ENCODE measurements around the gene HEATR5A.

The HEATR5A gene

GRCh38 chr14:31430634-31431264 is 10.4 kb upstream of the HEATR5A start:
- Histone ChIP-seq H4K5ac (ENCODE audit: low read length) (no peak overlapping the region), H3K9ac (ENCODE audit: low read length) (no peak overlapping the region), H3K79me2 (ENCODE audit: control insufficient read depth, insufficient read depth, low read length) (no peaks in the 10 kb centered on the region), H3K23ac (ENCODE audit: low read length) (no peak overlapping the region), H2BK15ac (replicated peaks; ENCODE audit: low read depth) (no peak overlapping the region), H3K36me3 (ENCODE audit: control insufficient read depth, insufficient read depth, low read length) (no peaks in the 10 kb centered on the region), H2BK5ac (ENCODE audit: low read length) (no peak overlapping the region), H3K4me3 (ENCODE audit: low read length) (no peak overlapping the region), H4K8ac (ENCODE audit: low read depth, low read length) (no peak overlapping the region), H2BK120ac (ENCODE audit: low read depth, low read length) (no peak overlapping the region), H3K56ac (ENCODE audit: low read length) (no peak overlapping the region), H3K4me1 (ENCODE audit: control insufficient read depth, low read depth, low read length) (no peaks in the 10 kb centered on the region), H3K4me2 (ENCODE audit: low read length) (no peak overlapping the region), H3K27ac (ENCODE audit: low read depth, low read length) (no peak overlapping the region), H3K27me3 (ENCODE audit: insufficient read depth, low read length, poor library complexity) (no peaks in the 10 kb centered on the region), H3K79me1 (ENCODE audit: low read length) (no peaks in the 10 kb centered on the region), H3K18ac (ENCODE audit: low read length) (no peak overlapping the region), H2AK5ac (ENCODE audit: low read length) (no peak overlapping the region), H3K4ac (ENCODE audit: low read depth, low read length) (no peak overlapping the region)
- no peak for DNase-seq
- no CpG with 5 or more reads among the region's 11 CpGs for WGBS (ENCODE audit: extremely low coverage, insufficient coverage, low lambda C conversion rate)

- H4K5ac ChIP-seq (ENCODE audit: low read length), result no peak overlapping the region
- no peak overlapping the region for H2BK120ac ChIP-seq (ENCODE audit: low read depth, low read length)
- H3K36me3 ChIP-seq (ENCODE audit: control insufficient read depth, insufficient read depth, low read length), result no peaks in the 10 kb centered on the region
- no peak overlapping the region for H3K4me3 ChIP-seq (ENCODE audit: low read length)
- H3K4me2 ChIP-seq (ENCODE audit: low read length), result no peak overlapping the region
- no peak overlapping the region for H3K4ac ChIP-seq (ENCODE audit: low read depth, low read length)
- no peak overlapping the region for H2BK5ac ChIP-seq (ENCODE audit: low read length)
- H4K8ac ChIP-seq (ENCODE audit: low read depth, low read length), result no peak overlapping the region
- H2AK5ac ChIP-seq (ENCODE audit: low read length), result no peak overlapping the region
- DNase-seq, result no peak
- no peak overlapping the region for H3K56ac ChIP-seq (ENCODE audit: low read length)
- no peaks in the 10 kb centered on the region for H3K27me3 ChIP-seq (ENCODE audit: insufficient read depth, low read length, poor library complexity)
- WGBS (ENCODE audit: extremely low coverage, insufficient coverage, low lambda C conversion rate), result no CpG with 5 or more reads among the region's 1 CpG
- no peaks in the 10 kb centered on the region for H3K79me1 ChIP-seq (ENCODE audit: low read length)
- H3K9ac ChIP-seq (ENCODE audit: low read length), result no peak overlapping the region
- no peaks in the 10 kb centered on the region for H3K4me1 ChIP-seq (ENCODE audit: control insufficient read depth, low read depth, low read length)
- no peaks in the 10 kb centered on the region for H3K79me2 ChIP-seq (ENCODE audit: control insufficient read depth, insufficient read depth, low read length)
- H3K23ac ChIP-seq (ENCODE audit: low read length), result no peak overlapping the region
- H2BK15ac ChIP-seq (replicated peaks; ENCODE audit: low read depth), result no peak overlapping the region
- no peak overlapping the region for H3K27ac ChIP-seq (ENCODE audit: low read depth, low read length)
- no peak overlapping the region for H3K18ac ChIP-seq (ENCODE audit: low read length)
Measured at GRCh38 chr14:31429791-31430190, 9.4 kb upstream of the HEATR5A start.

- no peaks in the 10 kb centered on the region for H3K79me2 ChIP-seq (ENCODE audit: control insufficient read depth, insufficient read depth, low read length)
- no peaks in the 10 kb centered on the region for H3K79me1 ChIP-seq (ENCODE audit: low read length)
- no peaks in the 10 kb centered on the region for H3K4me1 ChIP-seq (ENCODE audit: control insufficient read depth, low read depth, low read length)
- no peak overlapping the region for H2AK5ac ChIP-seq (ENCODE audit: low read length)
- no peak overlapping the region for H3K4me3 ChIP-seq (ENCODE audit: low read length)
- no peak overlapping the region for H3K23ac ChIP-seq (ENCODE audit: low read length)
- no peaks in the 10 kb centered on the region for H3K36me3 ChIP-seq (ENCODE audit: control insufficient read depth, insufficient read depth, low read length)
- H4K5ac ChIP-seq (ENCODE audit: low read length), result no peak overlapping the region
- H3K27ac ChIP-seq (ENCODE audit: low read depth, low read length), result no peak overlapping the region
- no peak overlapping the region for H3K18ac ChIP-seq (ENCODE audit: low read length)
- DNase-seq, result no peak
- H3K4me2 ChIP-seq (ENCODE audit: low read length), result no peak overlapping the region
- no peak overlapping the region for H2BK120ac ChIP-seq (ENCODE audit: low read depth, low read length)
- no peak overlapping the region for H3K4ac ChIP-seq (ENCODE audit: low read depth, low read length)
- H3K56ac ChIP-seq (ENCODE audit: low read length), result no peak overlapping the region
- H3K27me3 ChIP-seq (ENCODE audit: insufficient read depth, low read length, poor library complexity), result no peaks in the 10 kb centered on the region
- no peak overlapping the region for H2BK5ac ChIP-seq (ENCODE audit: low read length)
- no peak overlapping the region for H3K9ac ChIP-seq (ENCODE audit: low read length)
- no CpG with 5 or more reads among the region's 1 CpG for WGBS (ENCODE audit: extremely low coverage, insufficient coverage, low lambda C conversion rate)
- H2BK15ac ChIP-seq (replicated peaks; ENCODE audit: low read depth), result no peak overlapping the region
- H4K8ac ChIP-seq (ENCODE audit: low read depth, low read length), result no peak overlapping the region
Measured at GRCh38 chr14:31428011-31428410, 7.7 kb upstream of the HEATR5A start.

- no peak for DNase-seq
- Histone ChIP-seq H3K36me3 (ENCODE audit: control insufficient read depth, insufficient read depth, low read length) (no peaks in the 10 kb centered on the region), H2BK15ac (replicated peaks; ENCODE audit: low read depth) (no peak overlapping the region), H3K4me1 (ENCODE audit: control insufficient read depth, low read depth, low read length) (no peaks in the 10 kb centered on the region), H3K4me3 (ENCODE audit: low read length) (no peak overlapping the region), H2AK5ac (ENCODE audit: low read length) (no peak overlapping the region), H3K27me3 (ENCODE audit: insufficient read depth, low read length, poor library complexity) (no peaks in the 10 kb centered on the region), H3K27ac (ENCODE audit: low read depth, low read length) (no peak overlapping the region), H3K79me1 (ENCODE audit: low read length) (no peaks in the 10 kb centered on the region), H3K79me2 (ENCODE audit: control insufficient read depth, insufficient read depth, low read length) (no peaks in the 10 kb centered on the region), H3K18ac (ENCODE audit: low read length) (no peak overlapping the region), H2BK120ac (ENCODE audit: low read depth, low read length) (no peak overlapping the region), H4K8ac (ENCODE audit: low read depth, low read length) (no peak overlapping the region), H4K5ac (ENCODE audit: low read length) (no peak overlapping the region), H2BK5ac (ENCODE audit: low read length) (no peak overlapping the region), H3K9ac (ENCODE audit: low read length) (no peak overlapping the region), H3K4ac (ENCODE audit: low read depth, low read length) (no peak overlapping the region), H3K4me2 (ENCODE audit: low read length) (no peak overlapping the region), H3K23ac (ENCODE audit: low read length) (no peak overlapping the region), H3K56ac (ENCODE audit: low read length) (no peak overlapping the region)
- WGBS (ENCODE audit: extremely low coverage, insufficient coverage, low lambda C conversion rate), result no CpG with 5 or more reads among the region's 2 CpGs
Measured at GRCh38 chr14:31426663-31427062, 6.3 kb upstream of the HEATR5A start.

GRCh38 chr14:31425905-31426304 is 5.6 kb upstream of the HEATR5A start:
- H3K9ac ChIP-seq (ENCODE audit: low read length), result no peak overlapping the region
- no peak overlapping the region for H2BK15ac ChIP-seq (replicated peaks; ENCODE audit: low read depth)
- no peaks in the 10 kb centered on the region for H3K4me1 ChIP-seq (ENCODE audit: control insufficient read depth, low read depth, low read length)
- H3K79me1 ChIP-seq (ENCODE audit: low read length), result no peaks in the 10 kb centered on the region
- no peak overlapping the region for H4K8ac ChIP-seq (ENCODE audit: low read depth, low read length)
- no peak overlapping the region for H2BK120ac ChIP-seq (ENCODE audit: low read depth, low read length)
- no peak overlapping the region for H3K4me2 ChIP-seq (ENCODE audit: low read length)
- no peaks in the 10 kb centered on the region for H3K79me2 ChIP-seq (ENCODE audit: control insufficient read depth, insufficient read depth, low read length)
- no peak overlapping the region for H2BK5ac ChIP-seq (ENCODE audit: low read length)
- no peak overlapping the region for H3K4ac ChIP-seq (ENCODE audit: low read depth, low read length)
- DNase-seq, result no peak
- H3K56ac ChIP-seq (ENCODE audit: low read length), result no peak overlapping the region
- no peak overlapping the region for H3K4me3 ChIP-seq (ENCODE audit: low read length)
- H3K36me3 ChIP-seq (ENCODE audit: control insufficient read depth, insufficient read depth, low read length), result no peaks in the 10 kb centered on the region
- H3K18ac ChIP-seq (ENCODE audit: low read length), result no peak overlapping the region
- H3K23ac ChIP-seq (ENCODE audit: low read length), result no peak overlapping the region
- H4K5ac ChIP-seq (ENCODE audit: low read length), result no peak overlapping the region
- no peak overlapping the region for H2AK5ac ChIP-seq (ENCODE audit: low read length)
- H3K27ac ChIP-seq (ENCODE audit: low read depth, low read length), result no peak overlapping the region
- no peaks in the 10 kb centered on the region for H3K27me3 ChIP-seq (ENCODE audit: insufficient read depth, low read length, poor library complexity)

- no peak overlapping the region for H3K56ac ChIP-seq (ENCODE audit: low read length)
- H2BK120ac ChIP-seq (ENCODE audit: low read depth, low read length), result no peak overlapping the region
- H2AK5ac ChIP-seq (ENCODE audit: low read length), result no peak overlapping the region
- H3K23ac ChIP-seq (ENCODE audit: low read length), result no peak overlapping the region
- H3K4ac ChIP-seq (ENCODE audit: low read depth, low read length), result no peak overlapping the region
- no peak overlapping the region for H3K9ac ChIP-seq (ENCODE audit: low read length)
- no peak for DNase-seq
- WGBS (ENCODE audit: extremely low coverage, insufficient coverage, low lambda C conversion rate), result 100% methylated on average over 2 of the region's 5 CpGs
- no peaks in the 10 kb centered on the region for H3K27me3 ChIP-seq (ENCODE audit: insufficient read depth, low read length, poor library complexity)
- peak overlapping the region; percentile 94 for H4K8ac ChIP-seq (ENCODE audit: low read depth, low read length)
- no peak overlapping the region for H3K4me3 ChIP-seq (ENCODE audit: low read length)
- H3K79me1 ChIP-seq (ENCODE audit: low read length), result no peaks in the 10 kb centered on the region
- no peak overlapping the region for H4K5ac ChIP-seq (ENCODE audit: low read length)
- H3K4me1 ChIP-seq (ENCODE audit: control insufficient read depth, low read depth, low read length), result no peaks in the 10 kb centered on the region
- no peak overlapping the region for H3K18ac ChIP-seq (ENCODE audit: low read length)
- H3K4me2 ChIP-seq (ENCODE audit: low read length), result no peak overlapping the region
- H3K36me3 ChIP-seq (ENCODE audit: control insufficient read depth, insufficient read depth, low read length), result no peaks in the 10 kb centered on the region
- H2BK15ac ChIP-seq (replicated peaks; ENCODE audit: low read depth), result no peak overlapping the region
- no peak overlapping the region for H2BK5ac ChIP-seq (ENCODE audit: low read length)
- H3K27ac ChIP-seq (ENCODE audit: low read depth, low read length), result no peak overlapping the region
- H3K79me2 ChIP-seq (ENCODE audit: control insufficient read depth, insufficient read depth, low read length), result no peaks in the 10 kb centered on the region
Measured at GRCh38 chr14:31421200-31421599, 850 bp upstream of the HEATR5A start.

All from mesendoderm (in vitro differentiated cells).